Calu3 (cell line): ENCODE measurements around the gene COL13A1. TPM values are rescaled to one million over a fixed set of nuclear protein-coding genes. Genes with fewer than 3 reads are reported as not detected.

Experiments
- BruUV-seq: library from RNA; stranded (reverse); fragments of 400-500 nt; replicated peaks from 2 replicates; lab custom pipeline; 2021; lab: Mats Ljungman, UMichigan
- CTCF ChIA-PET: fragments of 300-600 bp; sonication (Branson Sonifier 250); formaldehyde crosslinking; loops from one replicate; lab custom pipeline; 2022; ENCODE audit warnings: antibody characterized with exemption; lab: Charles Lee
- DNase-seq: peaks from one replicate; pipeline ENCODE4 v3.0.0; 2022
- H3K27ac Mint-ChIP-seq: one replicate; pipeline ENCODE4 v1.8.0; 2022; ENCODE audit warnings: mixed read lengths; ENCODE audit not compliant: unreplicated experiment
- H3K27me3 Mint-ChIP-seq: one replicate; pipeline ENCODE4 v1.8.0; 2022; ENCODE audit warnings: mixed read lengths; ENCODE audit not compliant: unreplicated experiment
- H3K36me3 Mint-ChIP-seq: one replicate; pipeline ENCODE4 v1.8.0; 2022; ENCODE audit warnings: mild to moderate bottlenecking, moderate library complexity, mixed read lengths; ENCODE audit not compliant: insufficient read depth, unreplicated experiment
- H3K4me1 Mint-ChIP-seq: one replicate; pipeline ENCODE4 v1.8.0; 2022; ENCODE audit warnings: mild to moderate bottlenecking, low read depth, mixed read lengths; ENCODE audit not compliant: unreplicated experiment
- H3K4me3 Mint-ChIP-seq: one replicate; pipeline ENCODE4 v1.8.0; 2022; ENCODE audit warnings: mild to moderate bottlenecking, low read depth, moderate library complexity, mixed read lengths; ENCODE audit not compliant: unreplicated experiment
- H3K9me3 Mint-ChIP-seq: one replicate; pipeline ENCODE4 v1.8.0; 2022; ENCODE audit warnings: low read depth, mixed read lengths; ENCODE audit not compliant: unreplicated experiment
- CTCF ChIP-seq: fragments of 200-600 bp; IDR thresholded peaks from one replicate; pipeline ENCODE4 v1.8.0; 2022; ENCODE audit warnings: antibody characterized with exemption; ENCODE audit not compliant: unreplicated experiment
- intact Hi-C: fragments of 100-400 bp; cut with micrococcal nuclease; formaldehyde crosslinking; loops from one replicate; pipeline ENCODE4 v1.10.0; 2022; ENCODE audit not compliant: unreplicated experiment
- total RNA-seq: library from RNA; stranded (reverse); gene quantifications from 2 replicates; pipeline ENCODE4 v1.2.3, GENCODE V29; 2022

The COL13A1 gene
- total RNA-seq, 1 experiment from 2014 or later = 0.24 TPM

GRCh38 chr10:69958556-69958902 lies 156.8 kb downstream of the COL13A1 start:
- H3K27me3 Mint-ChIP-seq = peaks cover 79% of the 10 kb centered on the region

DNA sequence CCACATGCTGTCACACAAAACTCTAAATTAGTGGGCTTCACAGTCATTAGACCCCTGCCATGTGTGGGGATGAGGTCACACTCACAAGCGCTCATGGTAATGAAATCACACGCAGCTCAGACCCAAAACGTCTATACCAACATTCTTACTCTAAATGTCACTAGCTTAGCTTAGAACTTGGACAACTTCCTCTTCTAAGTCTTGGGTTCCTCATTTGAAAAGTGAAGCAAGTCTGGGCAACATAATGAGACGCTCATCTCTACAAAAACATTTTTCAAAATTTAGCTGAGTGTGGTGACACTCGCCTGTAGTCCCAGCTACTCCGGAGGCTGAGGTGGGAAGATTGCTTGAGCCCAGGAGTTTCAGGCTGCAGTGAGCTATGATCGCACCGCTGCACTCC lies 158.2 kb downstream of the COL13A1 start:
- no peak overlapping the region for H3K27ac Mint-ChIP-seq
- no peaks in the 10 kb centered on the region for H3K36me3 Mint-ChIP-seq
- peaks cover 6% of the 10 kb centered on the region for H3K4me1 Mint-ChIP-seq
- H3K4me3 Mint-ChIP-seq = no peak overlapping the region
- H3K27me3 Mint-ChIP-seq = peaks cover 79% of the 10 kb centered on the region
- CTCF ChIA-PET = interaction anchor here (0.7 to 2.1 kb wide), 4 partner anchors 77 to 584 kb away, joined by 3 to 14 read pairs (median 3); no protein-coding TSS in a partner anchor
- H3K9me3 Mint-ChIP-seq = no peaks in the 10 kb centered on the region
- no peak for TF ChIP-seq CTCF
- no TSS peak for BruUV-seq
- DNase-seq = no peak
- intact Hi-C loops = loop anchor here (2.0 kb wide), 1 partner anchor 171 kb away; no protein-coding TSS in a partner anchor

More at GRCh38 chr10:69958556-69958902, 156.8 kb downstream of the COL13A1 start:
- peaks cover 6% of the 10 kb centered on the region for H3K4me1 Mint-ChIP-seq
- CTCF ChIA-PET = interaction anchor here (0.6 to 2.1 kb wide), 16 partner anchors 11 to 267 kb away, joined by 3 to 18 read pairs (median 4); partner anchors contain the start of gene TYSND1
- no peak overlapping the region for H3K27ac Mint-ChIP-seq
- H3K9me3 Mint-ChIP-seq = no peaks in the 10 kb centered on the region
- DNase-seq = no peak
- intact Hi-C loops = loop anchor here (2.0 kb wide), 1 partner anchor 170 kb away; no protein-coding TSS in a partner anchor
- no peak for TF ChIP-seq CTCF
- BruUV-seq = no TSS peak
- H3K4me3 Mint-ChIP-seq = no peak overlapping the region
- no peaks in the 10 kb centered on the region for H3K36me3 Mint-ChIP-seq

- Mint-ChIP-seq H3K4me1 (peaks cover 6% of the 10 kb centered on the region), H3K36me3 (no peaks in the 10 kb centered on the region), H3K27me3 (peaks cover 79% of the 10 kb centered on the region), H3K4me3 (no peak overlapping the region), H3K9me3 (no peaks in the 10 kb centered on the region), H3K27ac (no peak overlapping the region)
- CTCF ChIA-PET = no interaction called here
- no peak for DNase-seq
- intact Hi-C loops = no loop called here
- TF ChIP-seq CTCF = no peak
- no TSS peak for BruUV-seq
Measured at GRCh38 chr10:69960606-69960987, 158.9 kb downstream of the COL13A1 start.

DNA sequence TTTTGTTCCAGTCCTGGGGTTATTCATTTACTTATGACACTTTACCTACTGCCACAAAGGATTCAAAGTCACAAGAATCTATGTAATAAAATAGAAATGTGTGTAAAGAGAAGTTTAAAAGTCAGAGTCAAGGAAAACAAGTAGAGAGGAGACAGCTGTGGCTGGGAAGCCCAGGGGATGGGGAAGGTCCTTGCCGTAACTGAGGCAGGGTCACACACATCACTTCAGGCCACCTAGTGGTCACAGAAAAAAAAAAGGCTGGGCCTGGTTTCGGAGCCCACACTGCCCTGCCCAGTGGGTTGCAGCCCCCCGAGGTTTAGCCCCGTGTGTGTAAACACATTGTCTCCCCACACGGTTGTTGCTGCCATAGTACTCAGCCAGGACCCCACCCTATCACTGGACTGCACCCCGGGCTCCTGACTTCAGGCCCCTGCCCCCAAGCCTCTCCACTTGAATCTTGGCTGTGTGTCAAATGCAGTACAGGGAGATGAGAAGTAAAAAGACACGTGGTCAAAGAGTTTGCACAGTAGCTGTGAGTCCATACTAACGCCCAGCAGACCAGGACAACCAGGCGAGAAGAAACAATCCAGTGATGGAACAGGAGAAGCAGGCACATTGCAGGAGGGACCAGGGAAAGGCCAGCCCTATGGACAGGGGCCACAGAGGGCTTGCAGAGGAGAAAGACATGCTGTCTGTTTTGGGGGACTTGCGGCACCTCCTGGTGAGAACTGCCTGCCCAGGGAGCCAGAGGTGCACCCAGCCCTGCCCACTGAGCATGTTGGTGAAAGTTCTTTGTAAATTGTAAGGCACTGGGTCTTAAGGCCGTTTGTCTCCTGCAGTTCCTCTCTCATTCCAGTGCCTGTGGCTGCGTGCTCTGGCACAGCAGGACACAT lies 159.5 kb downstream of the COL13A1 start:
- no peaks in the 10 kb centered on the region for H3K36me3 Mint-ChIP-seq
- CTCF ChIA-PET = no interaction called here
- intact Hi-C loops = no loop called here
- BruUV-seq = no TSS peak
- peak; percentile 61 for TF ChIP-seq CTCF
- H3K4me1 Mint-ChIP-seq = peaks cover 6% of the 10 kb centered on the region
- DNase-seq = peak; percentile 25
- H3K9me3 Mint-ChIP-seq = no peaks in the 10 kb centered on the region
- H3K4me3 Mint-ChIP-seq = no peak overlapping the region
- no peak overlapping the region for H3K27ac Mint-ChIP-seq
- H3K27me3 Mint-ChIP-seq = peaks cover 79% of the 10 kb centered on the region
